SU-DHL-6 (cell line): ENCODE data around the gene SEC22A.

Source experiments
- H2AFZ ChIP-seq: fragments of 200-600 bp; sonication (generic); 2 replicates; pipeline ENCODE4 v1.6.1; 2014; ENCODE audit warnings: low read depth, mild to moderate bottlenecking, moderate library complexity, mixed read lengths, antibody characterized with exemption, low read length; ENCODE audit not compliant: severe bottlenecking
- H3F3A ChIP-seq: fragments of 200-600 bp; shearing (Covaris generic); 2 replicates; pipeline ENCODE4 v1.6.0; 2016; ENCODE audit warnings: antibody characterized with exemption, mild to moderate bottlenecking; ENCODE audit not compliant: insufficient read depth
- H3K27ac ChIP-seq: fragments of 200-600 bp; sonication (generic); 2 replicates; pipeline ENCODE4 v1.5.1; 2016; ENCODE audit warnings: low read depth, mild to moderate bottlenecking, low read length, moderate library complexity, mixed read lengths
- H3K27me3 ChIP-seq: fragments of 200-600 bp; sonication (generic), shearing (Covaris generic); 2 replicates; pipeline ENCODE4 v1.6.0; 2014; ENCODE audit warnings: mild to moderate bottlenecking, low read length
- H3K36me3 ChIP-seq: fragments of 200-600 bp; sonication (generic); 2 replicates; pipeline ENCODE4 v1.6.1; 2014; ENCODE audit warnings: mild to moderate bottlenecking, low read length, mixed read lengths
- H3K4me2 ChIP-seq: fragments of 300-600, 200-600 bp; shearing (Covaris generic), sonication (generic); 2 replicates; pipeline ENCODE4 v1.6.0; 2014; ENCODE audit warnings: low read length, low read depth, mild to moderate bottlenecking; ENCODE audit not compliant: poor library complexity, severe bottlenecking
- H3K4me3 ChIP-seq: fragments of 200-600 bp; sonication (generic); 2 replicates; pipeline ENCODE4 v1.5.1; 2014; ENCODE audit warnings: antibody characterized with exemption, low read length, mild to moderate bottlenecking, mixed read lengths; ENCODE audit not compliant: insufficient read depth, poor library complexity, severe bottlenecking
- H3K79me2 ChIP-seq: fragments of 200-600 bp; sonication (generic); 2 replicates; pipeline ENCODE4 v1.6.1; 2014; ENCODE audit warnings: mild to moderate bottlenecking, low read length, moderate library complexity; ENCODE audit not compliant: insufficient read depth
- H3K9ac ChIP-seq: fragments of 200-600 bp; sonication (generic); 2 replicates; pipeline ENCODE4 v1.7.0; 2014; ENCODE audit warnings: mild to moderate bottlenecking, low read length
- H3K9me2 ChIP-seq: fragments of 200-600 bp; sonication (generic); replicated peaks from 2 replicates; pipeline ENCODE4 v1.6.1; 2014; ENCODE audit warnings: low read length; ENCODE audit not compliant: insufficient read depth
- H3K9me3 ChIP-seq: fragments of 200-600 bp; sonication (generic); 2 replicates; pipeline ENCODE4 v1.6.1; 2014; ENCODE audit warnings: low read length, mixed read lengths; ENCODE audit not compliant: insufficient read depth
- H4K20me1 ChIP-seq: fragments of 200-600 bp; sonication (generic); 2 replicates; pipeline ENCODE4 v1.6.1; 2014; ENCODE audit warnings: low read depth, mild to moderate bottlenecking, antibody characterized with exemption, low read length, moderate library complexity, mixed read lengths
- EZH2phosphoT487 ChIP-seq: fragments of 200-600 bp; sonication (generic), shearing (Covaris generic); conservative IDR thresholded peaks from 2 replicates; pipeline ENCODE4 v1.6.1; 2018; ENCODE audit warnings: mild to moderate bottlenecking, antibody characterized with exemption, low read length, moderate library complexity, mixed read lengths
- TF ChIP-seq, protein P1 (sequence below): fragments of 200-600 bp; sonication (generic); IDR thresholded peaks from one replicate; pipeline ENCODE4 v1.5.1; 2017; ENCODE audit warnings: antibody characterized with exemption, mild to moderate bottlenecking, low read length, moderate library complexity; ENCODE audit not compliant: insufficient read depth, poor library complexity, severe bottlenecking

SEC22A gene

DNA sequence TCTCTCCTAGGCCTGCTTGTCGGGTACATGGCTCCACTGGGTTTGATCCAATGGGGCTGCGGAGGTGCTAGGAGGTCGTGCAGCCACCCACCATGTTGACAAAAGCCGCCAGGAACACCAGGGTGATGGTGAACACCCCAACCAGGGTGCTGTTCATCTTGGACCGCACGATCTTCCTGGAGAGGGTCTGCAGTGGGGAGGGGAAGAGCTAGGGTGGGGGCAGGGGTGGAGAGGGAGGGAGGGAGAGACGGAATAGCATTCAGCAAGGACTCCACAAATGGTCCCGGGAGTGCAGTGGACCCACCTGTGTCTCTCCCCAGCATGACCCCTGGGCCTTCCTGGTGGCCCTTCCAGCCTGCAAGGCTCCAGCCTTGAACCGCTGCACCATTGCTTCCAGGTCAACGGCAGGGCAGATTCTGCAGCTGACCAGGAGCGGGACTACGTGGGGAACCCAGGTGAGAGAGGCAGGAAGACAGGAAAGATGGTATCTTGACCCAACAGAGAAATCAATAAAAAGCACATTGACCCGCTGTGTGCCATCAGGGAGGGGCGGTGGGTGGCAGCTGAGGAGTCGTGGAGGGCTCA is 102.3 kb downstream of the SEC22A start:
- Histone ChIP-seq H3K27ac (no peak overlapping the region), H4K20me1 (no peaks in the 10 kb centered on the region), H3K4me2 (no peak overlapping the region), H3F3A (no peaks in the 10 kb centered on the region), H3K79me2 (no peaks in the 10 kb centered on the region), H3K36me3 (no peaks in the 10 kb centered on the region), H3K9me2 (no peaks in the 10 kb centered on the region), H2AFZ (no peak overlapping the region), H3K4me3 (no peak overlapping the region), H3K9me3 (no peaks in the 10 kb centered on the region), H3K27me3 (no peaks in the 10 kb centered on the region), H3K9ac (no peak overlapping the region)
- TF ChIP-seq EZH2phosphoT487 = no peak
- TF ChIP-seq, protein P1, sequence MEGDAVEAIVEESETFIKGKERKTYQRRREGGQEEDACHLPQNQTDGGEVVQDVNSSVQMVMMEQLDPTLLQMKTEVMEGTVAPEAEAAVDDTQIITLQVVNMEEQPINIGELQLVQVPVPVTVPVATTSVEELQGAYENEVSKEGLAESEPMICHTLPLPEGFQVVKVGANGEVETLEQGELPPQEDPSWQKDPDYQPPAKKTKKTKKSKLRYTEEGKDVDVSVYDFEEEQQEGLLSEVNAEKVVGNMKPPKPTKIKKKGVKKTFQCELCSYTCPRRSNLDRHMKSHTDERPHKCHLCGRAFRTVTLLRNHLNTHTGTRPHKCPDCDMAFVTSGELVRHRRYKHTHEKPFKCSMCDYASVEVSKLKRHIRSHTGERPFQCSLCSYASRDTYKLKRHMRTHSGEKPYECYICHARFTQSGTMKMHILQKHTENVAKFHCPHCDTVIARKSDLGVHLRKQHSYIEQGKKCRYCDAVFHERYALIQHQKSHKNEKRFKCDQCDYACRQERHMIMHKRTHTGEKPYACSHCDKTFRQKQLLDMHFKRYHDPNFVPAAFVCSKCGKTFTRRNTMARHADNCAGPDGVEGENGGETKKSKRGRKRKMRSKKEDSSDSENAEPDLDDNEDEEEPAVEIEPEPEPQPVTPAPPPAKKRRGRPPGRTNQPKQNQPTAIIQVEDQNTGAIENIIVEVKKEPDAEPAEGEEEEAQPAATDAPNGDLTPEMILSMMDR = no peak

DNA sequence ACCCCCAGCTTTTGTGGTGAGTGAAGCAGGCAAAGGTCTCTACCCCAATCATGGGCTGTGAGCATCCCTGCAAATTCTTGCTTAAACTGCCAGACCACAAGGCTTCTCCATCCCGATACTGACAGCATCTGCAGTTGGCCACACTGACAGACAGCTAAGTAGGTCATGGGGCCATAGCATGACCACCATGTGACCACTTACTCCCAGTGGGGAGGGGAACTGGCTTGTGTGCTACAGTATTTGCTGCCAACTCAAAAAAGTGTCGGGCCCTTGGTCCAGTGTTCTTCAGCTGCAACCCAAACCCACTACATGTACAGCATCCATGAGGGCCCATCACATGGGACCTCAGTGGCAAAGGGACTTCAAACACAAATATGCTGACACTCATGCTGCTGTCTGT is 103.4 kb downstream of the SEC22A start:
- no peaks in the 10 kb centered on the region for H3K9me3 ChIP-seq
- H3K27ac ChIP-seq = no peak overlapping the region
- no peaks in the 10 kb centered on the region for H3K9me2 ChIP-seq
- TF ChIP-seq, protein P1 = no peak
- TF ChIP-seq EZH2phosphoT487 = no peak
- no peaks in the 10 kb centered on the region for H3K79me2 ChIP-seq
- no peak overlapping the region for H3K9ac ChIP-seq
- H4K20me1 ChIP-seq = no peaks in the 10 kb centered on the region
- H3K4me3 ChIP-seq = no peak overlapping the region
- no peaks in the 10 kb centered on the region for H3F3A ChIP-seq
- no peaks in the 10 kb centered on the region for H3K27me3 ChIP-seq
- H3K36me3 ChIP-seq = no peaks in the 10 kb centered on the region
- no peak overlapping the region for H3K4me2 ChIP-seq
- no peak overlapping the region for H2AFZ ChIP-seq

DNA sequence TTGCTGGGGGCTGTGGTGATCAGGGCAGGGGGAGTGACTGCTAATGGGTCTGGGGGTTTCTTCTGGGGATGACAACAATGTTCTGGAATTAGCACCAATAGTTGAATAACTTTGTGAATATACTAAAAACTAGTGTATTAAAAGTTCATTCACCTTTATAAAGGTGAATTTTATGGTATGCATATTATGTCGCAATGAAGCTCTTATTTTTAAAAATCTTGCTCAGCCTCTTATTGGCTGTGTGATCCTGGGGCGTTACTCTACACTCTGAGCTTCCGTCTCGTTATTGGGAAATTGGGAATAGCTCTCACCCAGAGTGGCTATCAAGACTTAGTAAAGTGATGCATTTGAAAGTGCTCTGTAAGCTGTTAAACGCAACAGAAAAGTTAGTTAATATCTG is 105.3 kb downstream of the SEC22A start:
- Histone ChIP-seq H2AFZ (no peak overlapping the region), H3K9me3 (no peaks in the 10 kb centered on the region), H3K4me2 (no peak overlapping the region), H3K27me3 (no peaks in the 10 kb centered on the region), H4K20me1 (no peaks in the 10 kb centered on the region), H3K79me2 (no peaks in the 10 kb centered on the region), H3F3A (no peaks in the 10 kb centered on the region), H3K4me3 (no peak overlapping the region), H3K36me3 (no peaks in the 10 kb centered on the region), H3K9ac (no peak overlapping the region), H3K27ac (no peak overlapping the region), H3K9me2 (no peaks in the 10 kb centered on the region)
- TF ChIP-seq EZH2phosphoT487 = no peak
- TF ChIP-seq, protein P1 = no peak
